GM12878 (cell line): ENCODE data around the gene GAK. TPM values are rescaled to one million over a fixed set of nuclear protein-coding genes. Genes with fewer than 3 reads are reported as not detected.
A peak's percentile ranks its signal among the peaks of the same experiment; 100 is the strongest.

Experiments used
- BHLHE40 ChIP-seq, 2 experiments: fragments of 450-650 bp in 1 of 2; IDR thresholded peaks; 2 replicates each; pipeline ENCODE4 v1.6.1; 2011 to 2017; ENCODE audit warnings: low read depth in 2 of 2, borderline replicate concordance in 1 of 2, improper control_type of control experiment in 1 of 2, low read length in 1 of 2, mild to moderate bottlenecking in 1 of 2
- CREB1 ChIP-seq: IDR thresholded peaks from 2 replicates; pipeline ENCODE4 v1.6.1; 2012; ENCODE audit warnings: low read depth, mild to moderate bottlenecking, inconsistent platforms
- IRF4 ChIP-seq: IDR thresholded peaks from 2 replicates; pipeline ENCODE4 v1.6.1; 2011; ENCODE audit warnings: low read depth, low read length
- JUNB ChIP-seq: IDR thresholded peaks from 2 replicates; pipeline ENCODE4 v1.6.1; 2016; ENCODE audit warnings: antibody characterized with exemption, mild to moderate bottlenecking
- KDM1A ChIP-seq: fragments of 200-600 bp; sonication (generic); IDR thresholded peaks from 2 replicates; pipeline ENCODE4 v1.6.1; 2016; ENCODE audit warnings: borderline replicate concordance
- NKRF ChIP-seq: fragments of 450-650 bp; conservative IDR thresholded peaks from 2 replicates; pipeline ENCODE4 v1.6.1; 2017; ENCODE audit warnings: mild to moderate bottlenecking, moderate library complexity
- POLR2AphosphoS2 ChIP-seq: IDR thresholded peaks from 2 replicates; pipeline ENCODE4 v1.6.1; 2011; ENCODE audit warnings: low read depth, mild to moderate bottlenecking, low read length, improper control_type of control experiment, moderate library complexity
- RUNX3 ChIP-seq: IDR thresholded peaks from 2 replicates; pipeline ENCODE4 v1.6.1; 2012; ENCODE audit warnings: low read length, inconsistent platforms
- SMAD1 ChIP-seq: fragments of 450-650 bp; IDR thresholded peaks from 2 replicates; pipeline ENCODE4 v1.6.1; 2018; ENCODE audit warnings: mild to moderate bottlenecking, low read depth; ENCODE audit not compliant: partially characterized antibody
- WRNIP1 ChIP-seq: IDR thresholded peaks from 2 replicates; pipeline ENCODE4 v1.6.1; 2011; ENCODE audit warnings: low read depth, low read length, improper control_type of control experiment, borderline replicate concordance
- YBX1 ChIP-seq: fragments of 450-650 bp; IDR thresholded peaks from 2 replicates; pipeline ENCODE4 v1.6.1; 2016; ENCODE audit warnings: antibody characterized with exemption
- polyA plus RNA-seq, 11 experiments: library from polyadenylated mRNA; depleted of rRNA in 4 of 11; unstranded in 6 of 11; stranded (reverse) in 5 of 11; fragments of >200 nt; fragmentation: Nextera tagmentation in 4 of 11; fragmentation: Illumina TruSeq in 1 of 11; extraction: Ambion mirVana in 4 of 11; extraction: Trizol in 1 of 11; gene quantifications; 1 replicate in 1 of 11; 2 replicates in 10 of 11; pipeline versions ENCODE4 v1.2.1 to v1.2.3, GENCODE V29; 2011 to 2016; ENCODE audit warnings: inconsistent platforms in 2 of 11, missing spikeins in 2 of 11, low read depth in 1 of 11
- total RNA-seq, 4 experiments: library from RNA; depleted of rRNA in 3 of 4; stranded (reverse); fragments of >200 nt in 3 of 4; fragmentation: Illumina TruSeq in 1 of 4; extraction: Trizol in 1 of 4; gene quantifications; 2 replicates each; pipeline versions ENCODE4 v1.2.1 to v1.2.3, GENCODE V29; 2013 to 2021
- TF ChIP-seq, protein P1 (sequence below): IDR thresholded peaks from 2 replicates; pipeline ENCODE4 v1.6.1; 2011; ENCODE audit warnings: borderline replicate concordance, low read depth, mild to moderate bottlenecking, moderate library complexity, low read length; ENCODE audit not compliant: insufficient read depth, poor library complexity, severe bottlenecking
- TF ChIP-seq, protein P2 (sequence below): fragments of 450-650 bp; IDR thresholded peaks from 2 replicates; pipeline ENCODE4 v1.6.1; 2016; ENCODE audit warnings: mild to moderate bottlenecking

The GAK gene
- total and polyA plus RNA-seq, 10 of the 15 experiments (the other 5 are each of a cell fraction or from before 2014, with no cell fraction given): 0.82 to 127 (median 53.8) TPM

- TF ChIP-seq, protein P1, sequence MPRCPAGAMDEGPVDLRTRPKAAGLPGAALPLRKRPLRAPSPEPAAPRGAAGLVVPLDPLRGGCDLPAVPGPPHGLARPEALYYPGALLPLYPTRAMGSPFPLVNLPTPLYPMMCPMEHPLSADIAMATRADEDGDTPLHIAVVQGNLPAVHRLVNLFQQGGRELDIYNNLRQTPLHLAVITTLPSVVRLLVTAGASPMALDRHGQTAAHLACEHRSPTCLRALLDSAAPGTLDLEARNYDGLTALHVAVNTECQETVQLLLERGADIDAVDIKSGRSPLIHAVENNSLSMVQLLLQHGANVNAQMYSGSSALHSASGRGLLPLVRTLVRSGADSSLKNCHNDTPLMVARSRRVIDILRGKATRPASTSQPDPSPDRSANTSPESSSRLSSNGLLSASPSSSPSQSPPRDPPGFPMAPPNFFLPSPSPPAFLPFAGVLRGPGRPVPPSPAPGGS: no peak
- TF ChIP-seq YBX1 (no peak), POLR2AphosphoS2 (no peak), SMAD1 (no peak), WRNIP1 (no peak), JUNB (no peak), IRF4 (no peak), KDM1A (no peak), NKRF (no peak), BHLHE40 (IDR thresholded peaks at IDR 0.05; ENCODE audit: borderline replicate concordance in 1 of 2, low read depth in 2 of 2, low read length in 1 of 2) (peak; percentile 46 to 76; a peak in 3 of 4 replicates), CREB1 (no peak), RUNX3 (peak; percentile 53; the same call in 1 of the 2 replicates)
- TF ChIP-seq, protein P2, sequence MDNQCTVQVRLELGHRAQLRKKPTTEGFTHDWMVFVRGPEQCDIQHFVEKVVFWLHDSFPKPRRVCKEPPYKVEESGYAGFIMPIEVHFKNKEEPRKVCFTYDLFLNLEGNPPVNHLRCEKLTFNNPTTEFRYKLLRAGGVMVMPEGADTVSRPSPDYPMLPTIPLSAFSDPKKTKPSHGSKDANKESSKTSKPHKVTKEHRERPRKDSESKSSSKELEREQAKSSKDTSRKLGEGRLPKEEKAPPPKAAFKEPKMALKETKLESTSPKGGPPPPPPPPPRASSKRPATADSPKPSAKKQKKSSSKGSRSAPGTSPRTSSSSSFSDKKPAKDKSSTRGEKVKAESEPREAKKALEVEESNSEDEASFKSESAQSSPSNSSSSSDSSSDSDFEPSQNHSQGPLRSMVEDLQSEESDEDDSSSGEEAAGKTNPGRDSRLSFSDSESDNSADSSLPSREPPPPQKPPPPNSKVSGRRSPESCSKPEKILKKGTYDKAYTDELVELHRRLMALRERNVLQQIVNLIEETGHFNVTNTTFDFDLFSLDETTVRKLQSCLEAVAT: 0 out of 2 replicates have a peak, but pooled peaks have one; percentile 8
Observed at GRCh38 chr4:931194-931959, 739 bp downstream of the GAK start (continued).
